ENCODE data around the gene LKAAEAR1.

Gene LKAAEAR1

DNA sequence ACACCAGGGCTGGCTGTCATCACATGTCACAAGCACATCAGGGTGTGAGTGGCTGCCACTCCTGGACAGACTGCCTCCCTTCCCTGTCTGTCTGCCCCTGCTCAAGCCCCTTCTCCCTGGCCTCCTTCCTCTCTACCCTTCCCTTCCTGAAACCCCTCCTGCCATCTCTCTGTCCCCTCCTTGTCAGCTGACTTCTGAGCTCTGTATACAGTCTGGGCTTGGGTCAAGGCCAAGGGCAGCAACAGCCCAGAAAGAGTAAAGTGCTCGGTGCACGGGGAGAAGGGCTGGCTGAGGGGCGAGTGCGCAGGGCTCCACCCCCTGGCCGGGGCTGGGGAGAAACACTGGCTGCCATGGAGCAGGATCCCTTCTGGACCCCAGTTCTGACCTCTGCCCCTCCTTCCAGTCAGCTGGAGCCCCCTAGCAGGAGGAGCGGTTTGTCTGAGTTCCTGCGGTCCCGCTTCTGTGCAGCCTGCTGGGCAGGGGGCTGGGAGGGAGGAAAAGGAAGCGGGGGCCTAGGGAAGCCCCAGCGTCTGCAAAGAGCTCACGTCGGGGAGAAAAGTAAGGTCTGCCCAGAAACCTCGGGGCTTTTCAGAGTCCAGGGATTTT is 2.0 kb downstream of the LKAAEAR1 start:
- TF ChIP-seq, protein P1, sequence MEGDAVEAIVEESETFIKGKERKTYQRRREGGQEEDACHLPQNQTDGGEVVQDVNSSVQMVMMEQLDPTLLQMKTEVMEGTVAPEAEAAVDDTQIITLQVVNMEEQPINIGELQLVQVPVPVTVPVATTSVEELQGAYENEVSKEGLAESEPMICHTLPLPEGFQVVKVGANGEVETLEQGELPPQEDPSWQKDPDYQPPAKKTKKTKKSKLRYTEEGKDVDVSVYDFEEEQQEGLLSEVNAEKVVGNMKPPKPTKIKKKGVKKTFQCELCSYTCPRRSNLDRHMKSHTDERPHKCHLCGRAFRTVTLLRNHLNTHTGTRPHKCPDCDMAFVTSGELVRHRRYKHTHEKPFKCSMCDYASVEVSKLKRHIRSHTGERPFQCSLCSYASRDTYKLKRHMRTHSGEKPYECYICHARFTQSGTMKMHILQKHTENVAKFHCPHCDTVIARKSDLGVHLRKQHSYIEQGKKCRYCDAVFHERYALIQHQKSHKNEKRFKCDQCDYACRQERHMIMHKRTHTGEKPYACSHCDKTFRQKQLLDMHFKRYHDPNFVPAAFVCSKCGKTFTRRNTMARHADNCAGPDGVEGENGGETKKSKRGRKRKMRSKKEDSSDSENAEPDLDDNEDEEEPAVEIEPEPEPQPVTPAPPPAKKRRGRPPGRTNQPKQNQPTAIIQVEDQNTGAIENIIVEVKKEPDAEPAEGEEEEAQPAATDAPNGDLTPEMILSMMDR (IDR thresholded peaks at IDR 0.05; ENCODE audit: low read depth, low read length, missing control alignments) = no peak
- H3K4me3 ChIP-seq (replicated peaks; ENCODE audit: low read depth, low read length) = no peak overlapping the region
- DNase-seq (ENCODE audit: extremely low read depth, low read depth) = no peak

DNA sequence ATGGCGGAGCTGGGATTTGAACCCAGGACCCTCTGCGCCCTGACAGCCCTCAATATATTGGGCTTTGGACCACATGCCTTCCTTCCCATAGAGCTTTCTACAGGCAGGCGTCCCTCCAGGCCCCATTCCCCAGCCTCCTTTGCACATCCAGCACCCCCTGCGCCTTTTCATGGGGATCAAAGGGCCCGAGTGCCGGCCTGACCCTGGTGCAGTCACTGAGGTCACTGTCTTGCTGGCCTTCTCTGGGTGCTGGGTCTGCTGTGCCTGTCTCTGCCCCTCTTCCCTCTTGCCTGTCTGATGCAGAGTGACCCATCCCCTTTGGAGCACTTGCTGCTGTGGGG is 2.6 kb downstream of the LKAAEAR1 start:
- H3K4me3 ChIP-seq (replicated peaks; ENCODE audit: low read depth, low read length) = no peak overlapping the region
- TF ChIP-seq, protein P1 (IDR thresholded peaks at IDR 0.05; ENCODE audit: low read depth, low read length, missing control alignments) = no peak
- no peak for DNase-seq (ENCODE audit: extremely low read depth, low read depth)

DNA sequence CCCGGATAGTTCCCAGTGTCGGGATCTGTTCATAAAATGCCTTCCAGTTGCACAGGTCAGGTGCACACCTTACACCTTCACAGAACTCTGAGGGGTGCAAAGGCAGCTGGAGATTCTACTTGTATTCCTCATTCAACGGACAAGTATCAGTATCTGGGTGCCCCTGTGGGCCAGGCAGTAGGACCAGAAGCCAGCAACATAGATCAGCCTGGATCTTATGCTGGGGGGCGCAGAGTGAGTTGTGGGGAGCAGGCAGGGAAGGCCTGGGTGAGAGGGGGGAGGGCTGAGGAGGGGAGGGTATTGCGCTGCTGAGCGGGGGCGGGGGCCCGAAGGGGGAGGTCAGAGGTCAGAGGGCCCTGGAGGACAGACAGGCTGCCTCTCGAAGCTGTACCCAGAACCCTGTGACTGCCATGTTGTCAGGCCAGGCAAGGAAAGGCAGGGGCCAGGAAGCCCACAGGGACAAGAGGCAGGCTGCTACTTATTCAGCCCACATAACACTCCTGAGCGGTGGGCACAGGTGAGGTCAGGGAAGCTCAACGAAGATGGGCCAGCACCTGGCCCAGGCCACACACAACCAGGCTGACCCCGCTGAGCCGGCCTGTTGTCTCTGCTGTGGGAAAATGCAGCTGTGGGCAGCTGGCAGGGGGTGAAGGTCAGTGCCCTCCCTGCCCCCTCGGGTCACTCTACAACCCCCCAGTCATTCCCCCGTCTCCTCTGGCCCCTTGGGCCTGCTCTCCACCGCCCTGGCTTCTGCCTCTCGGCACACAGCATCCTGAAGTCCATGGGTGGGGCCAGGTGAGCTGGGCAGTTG is 3.2 kb downstream of the LKAAEAR1 start:
- DNase-seq (ENCODE audit: extremely low read depth, low read depth) = no peak
- TF ChIP-seq, protein P1 (IDR thresholded peaks at IDR 0.05; ENCODE audit: low read depth, low read length, missing control alignments) = no peak
- no peak overlapping the region for H3K4me3 ChIP-seq (replicated peaks; ENCODE audit: low read depth, low read length)

DNA sequence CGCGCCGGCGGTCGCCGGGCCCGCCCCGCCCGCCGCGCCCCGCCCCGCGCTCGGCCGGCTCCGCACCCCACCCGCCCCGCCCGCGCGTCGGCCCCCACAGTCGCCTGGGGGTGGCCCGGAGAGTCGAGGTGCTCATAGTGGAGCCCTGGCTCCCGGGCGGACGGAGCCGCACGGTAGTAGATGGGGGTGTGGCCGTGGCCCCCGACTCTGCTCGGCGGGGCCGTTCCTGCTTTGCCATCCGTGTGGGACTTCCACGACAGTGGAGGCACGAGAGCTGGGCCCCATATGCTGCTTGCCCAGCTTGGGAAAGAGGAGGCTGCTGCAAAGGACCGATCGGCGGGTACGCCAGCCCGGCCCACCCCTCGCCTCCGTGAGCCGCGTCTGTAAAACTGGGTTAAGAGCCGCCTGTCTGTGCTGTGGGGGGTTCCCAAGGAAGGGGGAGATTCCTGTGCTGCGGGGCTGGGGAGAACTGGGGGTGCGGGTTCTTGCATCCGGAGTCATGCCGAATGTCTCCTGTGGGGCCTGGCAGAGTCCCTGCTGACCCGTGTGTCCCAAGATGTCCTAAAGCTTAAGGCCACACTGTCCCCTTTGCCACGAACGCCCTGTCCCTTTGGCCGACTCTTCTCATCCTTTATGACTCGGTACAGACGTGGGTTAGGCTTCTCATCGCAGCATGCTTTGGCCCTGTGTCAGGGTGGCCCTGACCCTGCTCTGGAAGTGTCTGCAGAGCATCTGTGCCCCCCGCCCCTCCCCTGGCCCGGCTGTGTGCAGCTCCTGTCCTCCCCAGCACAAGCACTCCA is 4.0 kb downstream of the LKAAEAR1 start, which contains the start of gene OPRL1:
Gene OPRL1 (plus strand): TSS at position 70 of the 800 bp plus-strand sequence. CDS start 12,639 bp downstream, outside the sequence.
- no peak for DNase-seq (ENCODE audit: extremely low read depth, low read depth)
- TF ChIP-seq, protein P1 (IDR thresholded peaks at IDR 0.05; ENCODE audit: low read depth, low read length, missing control alignments) = no peak
- H3K4me3 ChIP-seq (replicated peaks; ENCODE audit: low read depth, low read length) = peak within 1 kb of the TSS; percentile 71

DNA sequence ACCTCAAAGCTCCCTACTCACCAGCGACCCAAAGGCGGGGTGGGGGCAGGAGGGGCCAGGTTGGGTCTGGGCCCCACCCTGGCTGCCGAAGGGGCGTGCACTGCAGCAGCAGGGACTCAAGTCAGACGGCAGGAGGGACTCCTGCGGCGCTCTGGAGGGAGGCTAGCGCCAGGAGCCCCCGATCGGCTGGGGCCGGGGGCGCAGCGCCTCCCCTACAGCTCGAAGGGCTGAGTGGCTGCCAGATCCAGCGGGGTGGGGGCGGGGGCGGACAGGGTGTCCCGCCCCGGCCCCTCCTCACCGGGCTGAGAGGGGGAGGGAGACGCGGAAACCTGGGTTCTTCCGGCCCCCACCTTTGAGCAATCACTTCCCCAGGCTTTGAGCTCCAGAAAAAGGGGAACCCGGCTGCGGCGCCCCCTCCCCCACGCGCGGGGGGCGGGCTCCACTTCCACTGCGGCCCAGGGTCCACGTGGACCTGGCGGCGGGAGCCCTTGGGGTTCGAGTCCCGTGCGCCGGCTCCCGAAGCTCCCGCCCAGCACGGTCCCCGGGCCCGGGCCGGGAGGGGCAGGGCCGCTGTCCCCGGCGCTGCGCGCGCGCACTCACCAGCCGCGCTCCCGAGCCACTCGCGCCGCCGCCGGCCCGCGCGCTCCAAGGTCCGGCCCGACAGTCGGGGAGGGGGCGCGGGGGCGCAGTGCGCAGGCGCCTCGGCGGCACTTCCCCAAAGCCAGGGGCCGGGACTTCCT is 4.8 kb downstream of the LKAAEAR1 start, which contains the start of gene RGS19:
Gene RGS19 (minus strand): TSS at position 246 of the 740 bp plus-strand sequence. CDS start 2,632 bp downstream, outside the sequence.
- TF ChIP-seq, protein P1 (IDR thresholded peaks at IDR 0.05; ENCODE audit: low read depth, low read length, missing control alignments) = no peak
- no peak for DNase-seq (ENCODE audit: extremely low read depth, low read depth)
- peak within 1 kb of the TSS; percentile 71 for H3K4me3 ChIP-seq (replicated peaks; ENCODE audit: low read depth, low read length)

DNA sequence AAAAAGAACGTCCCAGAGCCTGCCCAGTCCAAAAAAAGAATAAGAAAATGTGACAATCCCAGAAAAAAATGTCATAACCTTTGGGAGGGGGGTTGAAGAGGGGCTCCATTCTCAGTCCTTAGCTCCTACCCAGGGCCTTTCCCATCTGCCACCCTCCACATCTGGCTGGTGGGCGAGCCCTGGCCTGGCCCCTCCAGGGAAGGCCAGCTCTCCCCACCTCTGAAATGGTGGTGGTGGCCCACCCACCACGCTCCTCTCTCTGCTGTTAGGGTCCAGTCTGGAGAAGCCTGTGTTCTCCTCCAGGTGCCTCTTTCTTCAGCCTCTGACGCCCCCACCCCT is 5.3 kb downstream of the LKAAEAR1 start:
- DNase-seq (ENCODE audit: extremely low read depth, low read depth) = no peak
- peak overlapping the region; percentile 71 for H3K4me3 ChIP-seq (replicated peaks; ENCODE audit: low read depth, low read length)
- TF ChIP-seq, protein P1 (IDR thresholded peaks at IDR 0.05; ENCODE audit: low read depth, low read length, missing control alignments) = no peak
